HepG2 (cell line): ENCODE results near the gene C1orf216. TPM values are rescaled to one million over a fixed set of nuclear protein-coding genes. Genes with fewer than 3 reads are reported as not detected.

Experiments used
- ATAC-seq: fragments of 200-7000 bp; cut with Tn5 transposase; 3 replicates; pipeline ENCODE4 v1.9.1; 2020; ENCODE audit warnings: mild to moderate bottlenecking, moderate library complexity
- BruUV-seq: library from RNA; stranded (reverse); fragments of 400-500 nt; replicated peaks from 2 replicates; lab custom pipeline; 2021; lab: Mats Ljungman, UMichigan
- CTCF ChIA-PET: fragments of 300-600 bp; formaldehyde crosslinking; extraction: SDS; loops from one replicate; lab custom pipeline; 2021; ENCODE audit warnings: low total read pairs, inconsistent platforms, low intra/inter-chr PET ratio; lab: Yijun Ruan, JAX
- POLR2A ChIA-PET: fragments of 350-600 bp; sonication (Branson Sonifier 250); formaldehyde crosslinking; loops from one replicate; lab custom pipeline; 2020; ENCODE audit warnings: antibody characterized with exemption, inconsistent platforms; lab: Yijun Ruan, JAX
- DNase-seq: peaks from one replicate; pipeline ENCODE4 v3.0.0-alpha.2; 2015; ENCODE audit warnings: low spot score
- FAIRE-seq: peaks from 3 replicates; lab custom pipeline; 2011; peaks lifted over from hg19 to GRCh38; lab: Jason Lieb, UNC
- H2AFZ ChIP-seq: one replicate; pipeline ENCODE4 v1.6.1; 2011; ENCODE audit warnings: low read length, inconsistent platforms
- H3K27ac ChIP-seq: fragments of 300-600 bp; 3 replicates; pipeline ENCODE4 v1.8.0; 2011; ENCODE audit warnings: mixed run types, mild to moderate bottlenecking, mixed read lengths, low read length, inconsistent platforms; ENCODE audit not compliant: insufficient read depth; ENCODE audit errors: extremely low read length
- H3K27me3 ChIP-seq, 2 experiments: fragments of 200-600 bp in 1 of 2; 2 replicates in 1 of 2; 3 replicates in 1 of 2; pipeline versions ENCODE4 v1.6.0 to v1.8.0; 2011; ENCODE audit warnings: low read length in 2 of 2, mild to moderate bottlenecking in 2 of 2, moderate library complexity in 2 of 2, inconsistent platforms in 1 of 2; ENCODE audit not compliant: insufficient read depth in 2 of 2, control insufficient read depth in 1 of 2
- H3K36me3 ChIP-seq, 2 experiments: fragments of 200-600 bp in 1 of 2; replicated peaks in 1 of 2; 2 replicates in 1 of 2; 3 replicates in 1 of 2; pipeline versions ENCODE4 v1.5.1 to v1.8.0; 2011; ENCODE audit warnings: low read length in 2 of 2, inconsistent platforms in 1 of 2; ENCODE audit not compliant: insufficient read depth in 2 of 2, control insufficient read depth in 1 of 2
- H3K4me1 ChIP-seq: 2 replicates; pipeline ENCODE4 v1.5.1; 2012; ENCODE audit warnings: low read length, inconsistent platforms; ENCODE audit not compliant: insufficient read depth
- H3K4me2 ChIP-seq: 2 replicates; pipeline ENCODE4 v1.6.0; 2011; ENCODE audit warnings: low read depth, low read length, inconsistent platforms
- H3K4me3 ChIP-seq, 3 experiments: fragments of 200-600 bp in 1 of 3; sonication (generic), shearing (Covaris generic) in 1 of 3; replicated peaks in 1 of 3; 2 replicates each; pipeline ENCODE4 v1.5.1; 2011 to 2016; ENCODE audit warnings: low read length in 3 of 3, inconsistent platforms in 2 of 3, low read depth in 2 of 3, mild to moderate bottlenecking in 2 of 3, control low read depth in 1 of 3, mixed read lengths in 1 of 3; ENCODE audit not compliant: insufficient read depth in 1 of 3
- H3K79me2 ChIP-seq: one replicate; pipeline ENCODE4 v1.6.1; 2011; ENCODE audit warnings: low read length, inconsistent platforms; ENCODE audit not compliant: insufficient read depth
- H3K9ac ChIP-seq: 2 replicates; pipeline ENCODE4 v1.6.0; 2011; ENCODE audit warnings: mild to moderate bottlenecking, low read depth, low read length, inconsistent platforms; ENCODE audit not compliant: insufficient read depth
- H3K9me3 ChIP-seq: 2 replicates; pipeline ENCODE4 v1.5.1; 2012; ENCODE audit warnings: mild to moderate bottlenecking, low read length
- H4K20me1 ChIP-seq: 2 replicates; pipeline ENCODE4 v1.6.0; 2011; ENCODE audit warnings: inconsistent platforms, mild to moderate bottlenecking, low read length, moderate library complexity; ENCODE audit not compliant: insufficient read depth
- KLF11 ChIP-seq: IDR thresholded peaks from 2 replicates; pipeline ENCODE4 v1.6.1; 2016; ENCODE audit warnings: missing compliant biosample characterization
- ZNF136 ChIP-seq: sonication (generic); formaldehyde crosslinking; IDR thresholded peaks from 2 replicates; pipeline ENCODE4 v1.8.1; 2022; ENCODE audit warnings: low read depth, mild to moderate bottlenecking, moderate library complexity, missing genetic modification reagents
- ZNF251 ChIP-seq: sonication (generic); formaldehyde crosslinking; IDR thresholded peaks from 2 replicates; pipeline ENCODE4 v1.9.0; 2021; ENCODE audit warnings: mild to moderate bottlenecking, missing genetic modification reagents
- ZNF407 ChIP-seq: sonication (generic); formaldehyde crosslinking; IDR thresholded peaks from one replicate; pipeline ENCODE4 v1.5.1; 2020; ENCODE audit warnings: mild to moderate bottlenecking, missing genetic modification reagents; ENCODE audit errors: not compliant biosample characterization
- WGBS: methylation state at CpG from one replicate; pipeline ENCODE4 v1.1.6; 2017; ENCODE audit warnings: low lambda C conversion rate; 5-methylcytosine and 5-hydroxymethylcytosine counted together
- in situ Hi-C: cut with HindIII; loops from 2 replicates; pipeline ENCODE4 v1.10.0; 2017; ENCODE audit warnings: low pct_unique_long_range_greater_than_20kb; ENCODE audit not compliant: extremely low pct_ligation_motif_present
- intact Hi-C: fragments of 100-400 bp; cut with micrococcal nuclease; formaldehyde crosslinking; loops from one replicate; pipeline ENCODE4 v1.10.0; 2022; ENCODE audit not compliant: unreplicated experiment
- polyA plus RNA-seq, 8 experiments: library from polyadenylated mRNA; depleted of rRNA in 3 of 8; stranded (reverse) in 7 of 8; unstranded in 1 of 8; fragments of >200 nt; fragmentation: Illumina TruSeq in 4 of 8; extraction: Trizol in 4 of 8; gene quantifications; 2 replicates each; pipeline versions ENCODE4 v1.2.1 to v1.2.3, GENCODE V29; 2011 to 2016; ENCODE audit warnings: low read depth in 4 of 8, missing spikeins in 1 of 8, mixed read lengths in 1 of 8; ENCODE audit not compliant: insufficient read depth in 1 of 8
- total RNA-seq, 5 experiments: library from RNA; depleted of rRNA; stranded (reverse); fragments of >200 nt; fragmentation: Illumina TruSeq; extraction: Trizol; gene quantifications; 2 replicates each; pipeline ENCODE4 v1.2.3, GENCODE V29; 2016; ENCODE audit warnings: low read depth in 1 of 5

The C1orf216 gene
- total and polyA plus RNA-seq, 2 of the 13 experiments (the other 11 are each of a cell fraction or from before 2014, with no cell fraction given), result 0.48 to 1.1 TPM

GRCh38 chr1:35680271-35680670 is 38.4 kb downstream of the C1orf216 start:
- Histone ChIP-seq H4K20me1 (no peaks in the 10 kb centered on the region), H3K9ac (no peak overlapping the region), H3K27ac (no peak overlapping the region), H3K79me2 (no peaks in the 10 kb centered on the region), H3K36me3 (no peaks in the 10 kb centered on the region), H3K9me3 (no peaks in the 10 kb centered on the region), H2AFZ (no peak overlapping the region), H3K27me3 (peaks cover 4 to 42% of the 10 kb centered on the region in 2 experiments; a peak in 4 of 5 replicates), H3K4me2 (no peak overlapping the region), H3K4me1 (no peaks in the 10 kb centered on the region), H3K4me3 (no peak overlapping the region)
- ATAC-seq, result no peak
- TF ChIP-seq ZNF136 (CRISPR knock-in tag) (no peak), ZNF251 (CRISPR knock-in tag) (no peak), KLF11 (no peak), ZNF407 (CRISPR knock-in tag) (no peak)
- no TSS peak for BruUV-seq
- no peak for FAIRE-seq
- no peak for DNase-seq
- intact Hi-C loops, result no loop called here
- CTCF ChIA-PET, result no interaction called here
- POLR2A ChIA-PET, result no interaction called here
- 27% methylated on average over 3 of the region's 3 CpGs for WGBS
- in situ Hi-C loops, result no loop called here
